ENCODE measurements around the gene MFSD2B.

Gene MFSD2B

DNA sequence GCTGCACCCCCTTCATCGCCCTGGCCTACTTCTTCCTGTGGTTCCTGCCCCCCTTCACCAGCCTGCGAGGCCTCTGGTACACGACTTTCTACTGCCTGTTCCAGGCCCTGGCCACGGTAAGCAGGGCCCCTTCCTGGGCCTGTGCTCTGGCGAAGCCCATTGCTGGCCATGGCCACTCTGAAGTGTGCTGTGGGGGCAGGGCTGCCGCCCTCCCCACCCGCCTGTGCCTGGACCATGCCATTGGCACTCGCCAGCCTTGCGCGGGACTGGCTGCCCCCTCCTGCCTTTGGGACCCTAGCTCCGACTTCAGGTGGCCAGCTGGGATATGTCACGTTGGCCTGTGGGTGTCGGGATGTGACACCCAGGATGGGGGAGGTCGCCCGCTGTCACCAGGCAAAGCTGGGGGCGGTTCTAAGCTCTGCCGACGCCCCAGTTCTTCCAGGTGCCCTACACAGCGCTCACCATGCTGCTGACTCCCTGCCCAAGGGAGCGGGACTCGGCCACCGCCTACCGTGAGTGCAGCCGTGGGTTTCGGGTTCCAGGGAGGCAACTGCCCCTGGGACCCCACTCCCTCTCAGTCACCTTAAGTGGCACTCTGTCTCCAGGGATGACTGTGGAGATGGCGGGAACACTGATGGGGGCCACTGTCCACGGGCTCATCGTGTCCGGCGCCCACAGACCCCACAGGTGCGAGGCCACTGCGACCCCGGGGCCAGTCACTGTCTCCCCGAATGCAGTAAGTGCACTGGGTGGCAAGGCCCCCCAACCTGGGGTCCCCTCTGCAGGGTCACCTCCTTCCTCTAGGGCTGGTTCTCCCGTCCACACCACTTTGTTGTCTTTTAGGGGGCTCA lies 7.2 kb downstream of the MFSD2B start:
- no peak overlapping the region for H3K4me2 ChIP-seq (ENCODE audit: low read length)
- no peak overlapping the region for H2AFZ ChIP-seq (ENCODE audit: low read depth, low read length)
- no peaks in the 10 kb centered on the region for H3K9me3 ChIP-seq (ENCODE audit: insufficient read depth, low read length)
- TF ChIP-seq, protein P1, sequence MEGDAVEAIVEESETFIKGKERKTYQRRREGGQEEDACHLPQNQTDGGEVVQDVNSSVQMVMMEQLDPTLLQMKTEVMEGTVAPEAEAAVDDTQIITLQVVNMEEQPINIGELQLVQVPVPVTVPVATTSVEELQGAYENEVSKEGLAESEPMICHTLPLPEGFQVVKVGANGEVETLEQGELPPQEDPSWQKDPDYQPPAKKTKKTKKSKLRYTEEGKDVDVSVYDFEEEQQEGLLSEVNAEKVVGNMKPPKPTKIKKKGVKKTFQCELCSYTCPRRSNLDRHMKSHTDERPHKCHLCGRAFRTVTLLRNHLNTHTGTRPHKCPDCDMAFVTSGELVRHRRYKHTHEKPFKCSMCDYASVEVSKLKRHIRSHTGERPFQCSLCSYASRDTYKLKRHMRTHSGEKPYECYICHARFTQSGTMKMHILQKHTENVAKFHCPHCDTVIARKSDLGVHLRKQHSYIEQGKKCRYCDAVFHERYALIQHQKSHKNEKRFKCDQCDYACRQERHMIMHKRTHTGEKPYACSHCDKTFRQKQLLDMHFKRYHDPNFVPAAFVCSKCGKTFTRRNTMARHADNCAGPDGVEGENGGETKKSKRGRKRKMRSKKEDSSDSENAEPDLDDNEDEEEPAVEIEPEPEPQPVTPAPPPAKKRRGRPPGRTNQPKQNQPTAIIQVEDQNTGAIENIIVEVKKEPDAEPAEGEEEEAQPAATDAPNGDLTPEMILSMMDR (IDR thresholded peaks at IDR 0.05; ENCODE audit: low read depth, low read length): no peak
- no peak for TF ChIP-seq EZH2phosphoT487 (IDR thresholded peaks at IDR 0.05; ENCODE audit: low read depth)
- H3K27me3 ChIP-seq (ENCODE audit: low read depth, low read length): no peaks in the 10 kb centered on the region
- H3K79me2 ChIP-seq (ENCODE audit: low read length): no peaks in the 10 kb centered on the region
- no peaks in the 10 kb centered on the region for H3K36me3 ChIP-seq (replicated peaks; ENCODE audit: low read depth, low read length)
- no peak overlapping the region for H3K4me3 ChIP-seq (ENCODE audit: low read length)
- H3K9ac ChIP-seq (ENCODE audit: low read length): no peak overlapping the region
- H4K20me1 ChIP-seq (ENCODE audit: insufficient read depth, low read length): no peaks in the 10 kb centered on the region
- no peak overlapping the region for H3K27ac ChIP-seq (ENCODE audit: low read length)
- no peaks in the 10 kb centered on the region for H3K4me1 ChIP-seq (ENCODE audit: low read length)

DNA sequence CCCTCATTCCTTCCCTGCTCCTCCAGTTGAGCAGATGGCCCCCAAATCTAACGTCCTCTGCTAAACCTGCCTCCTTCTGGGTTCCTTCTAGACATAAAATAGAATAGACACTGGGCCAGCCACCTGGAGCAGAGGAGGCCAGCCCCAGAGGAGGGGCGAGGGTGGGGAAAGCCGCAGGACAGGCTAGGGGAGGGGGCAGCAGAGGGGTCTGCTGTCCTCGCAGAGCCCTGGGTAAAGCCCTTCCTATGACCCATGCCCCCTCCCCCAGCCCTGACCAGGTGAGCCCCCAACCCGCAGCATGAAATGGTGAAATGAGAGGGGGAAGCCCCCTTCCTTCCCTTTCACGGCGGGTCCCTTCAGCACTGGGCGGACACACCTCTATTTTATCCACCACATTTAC lies 7.8 kb downstream of the MFSD2B start:
- H3K27ac ChIP-seq (ENCODE audit: low read length): no peak overlapping the region
- TF ChIP-seq EZH2phosphoT487 (IDR thresholded peaks at IDR 0.05; ENCODE audit: low read depth): no peak
- TF ChIP-seq, protein P1 (IDR thresholded peaks at IDR 0.05; ENCODE audit: low read depth, low read length): no peak
- H3K79me2 ChIP-seq (ENCODE audit: low read length): no peaks in the 10 kb centered on the region

DNA sequence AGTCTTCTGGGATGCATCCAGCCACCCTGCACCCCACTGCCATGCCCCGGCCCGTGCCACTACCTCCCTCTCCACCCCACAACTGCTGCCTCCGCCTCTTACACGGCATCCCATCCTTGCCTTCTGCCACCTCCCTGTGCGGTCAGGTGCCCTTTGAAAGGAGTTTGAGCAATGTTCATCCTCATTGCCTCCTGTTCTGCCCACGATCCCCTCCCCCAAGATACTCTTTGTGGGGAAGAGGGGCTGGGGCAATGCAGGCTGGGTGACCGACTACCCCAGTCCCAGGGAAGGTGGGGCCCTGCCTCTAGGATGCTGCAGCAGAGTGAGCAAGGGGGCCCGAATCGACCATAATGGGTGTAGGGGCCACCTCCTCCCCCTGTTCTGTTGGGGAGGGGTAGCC lies 8.4 kb downstream of the MFSD2B start:
- no peaks in the 10 kb centered on the region for H3K79me2 ChIP-seq (ENCODE audit: low read length)
- TF ChIP-seq, protein P1 (IDR thresholded peaks at IDR 0.05; ENCODE audit: low read depth, low read length): no peak
- no peak for TF ChIP-seq EZH2phosphoT487 (IDR thresholded peaks at IDR 0.05; ENCODE audit: low read depth)
- no peak overlapping the region for H2AFZ ChIP-seq (ENCODE audit: low read depth, low read length)
- H3K27me3 ChIP-seq (ENCODE audit: low read depth, low read length): no peaks in the 10 kb centered on the region
- no peak overlapping the region for H3K4me2 ChIP-seq (ENCODE audit: low read length)
- no peaks in the 10 kb centered on the region for H4K20me1 ChIP-seq (ENCODE audit: insufficient read depth, low read length)
- H3K36me3 ChIP-seq (replicated peaks; ENCODE audit: low read depth, low read length): no peaks in the 10 kb centered on the region
- H3K4me3 ChIP-seq (ENCODE audit: low read length): no peak overlapping the region
- H3K27ac ChIP-seq (ENCODE audit: low read length): no peak overlapping the region
- H3K9me3 ChIP-seq (ENCODE audit: insufficient read depth, low read length): no peaks in the 10 kb centered on the region
- H3K4me1 ChIP-seq (ENCODE audit: low read length): no peaks in the 10 kb centered on the region
- no peak overlapping the region for H3K9ac ChIP-seq (ENCODE audit: low read length)

More for the DNA sequence above, 7.8 kb downstream of the MFSD2B start:
- no peak overlapping the region for H3K4me3 ChIP-seq (ENCODE audit: low read length)
- H3K9ac ChIP-seq (ENCODE audit: low read length): no peak overlapping the region
- no peak overlapping the region for H2AFZ ChIP-seq (ENCODE audit: low read depth, low read length)
- no peaks in the 10 kb centered on the region for H4K20me1 ChIP-seq (ENCODE audit: insufficient read depth, low read length)
- H3K36me3 ChIP-seq (replicated peaks; ENCODE audit: low read depth, low read length): no peaks in the 10 kb centered on the region
- H3K4me2 ChIP-seq (ENCODE audit: low read length): no peak overlapping the region
- H3K9me3 ChIP-seq (ENCODE audit: insufficient read depth, low read length): no peaks in the 10 kb centered on the region
- H3K27me3 ChIP-seq (ENCODE audit: low read depth, low read length): no peaks in the 10 kb centered on the region
- no peaks in the 10 kb centered on the region for H3K4me1 ChIP-seq (ENCODE audit: low read length)

DNA sequence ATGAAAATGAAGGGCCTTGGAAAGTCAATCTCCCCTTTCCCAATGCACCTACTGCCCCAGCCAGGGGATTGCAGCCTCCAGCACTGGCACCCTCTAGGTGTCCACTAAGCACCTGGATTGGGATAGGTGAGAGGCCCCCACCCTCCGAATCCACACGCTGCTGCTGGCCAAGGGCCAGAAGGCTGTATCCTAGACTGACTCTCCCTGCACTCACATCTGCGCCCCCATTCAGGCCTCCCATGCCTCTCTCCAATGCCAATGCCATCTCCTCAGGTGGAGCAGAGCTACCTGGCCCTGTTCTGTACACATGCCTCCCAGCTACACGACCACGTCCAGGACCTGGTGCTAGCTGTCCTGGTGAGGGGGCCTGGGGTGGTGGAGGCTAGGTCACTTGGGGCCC lies 9.8 kb downstream of the MFSD2B start:
- Histone ChIP-seq H3K9ac (ENCODE audit: low read length) (no peak overlapping the region), H4K20me1 (ENCODE audit: insufficient read depth, low read length) (no peaks in the 10 kb centered on the region), H3K36me3 (replicated peaks; ENCODE audit: low read depth, low read length) (no peaks in the 10 kb centered on the region), H3K9me3 (ENCODE audit: insufficient read depth, low read length) (no peaks in the 10 kb centered on the region), H3K4me1 (ENCODE audit: low read length) (no peaks in the 10 kb centered on the region), H3K27ac (ENCODE audit: low read length) (no peak overlapping the region), H3K79me2 (ENCODE audit: low read length) (no peaks in the 10 kb centered on the region), H3K4me2 (ENCODE audit: low read length) (no peak overlapping the region), H3K4me3 (ENCODE audit: low read length) (no peak overlapping the region), H2AFZ (ENCODE audit: low read depth, low read length) (no peak overlapping the region), H3K27me3 (ENCODE audit: low read depth, low read length) (no peaks in the 10 kb centered on the region)
- TF ChIP-seq, protein P1 (IDR thresholded peaks at IDR 0.05; ENCODE audit: low read depth, low read length): no peak
- TF ChIP-seq EZH2phosphoT487 (IDR thresholded peaks at IDR 0.05; ENCODE audit: low read depth): no peak

All from OCI-LY3 (cell line).